ENCODE measurements around the gene CENPS. TPM values are rescaled to one million over a fixed set of nuclear protein-coding genes. Genes with fewer than 3 reads are reported as not detected.
"Not testable (repeated sequence)": the region's sequence is repeated elsewhere in the genome, so short reads cannot be mapped to it uniquely, and the experiment has no call there.

Gene CENPS
- total RNA-seq, 1 donor from 2014 or later = 17.6 TPM

DNA sequence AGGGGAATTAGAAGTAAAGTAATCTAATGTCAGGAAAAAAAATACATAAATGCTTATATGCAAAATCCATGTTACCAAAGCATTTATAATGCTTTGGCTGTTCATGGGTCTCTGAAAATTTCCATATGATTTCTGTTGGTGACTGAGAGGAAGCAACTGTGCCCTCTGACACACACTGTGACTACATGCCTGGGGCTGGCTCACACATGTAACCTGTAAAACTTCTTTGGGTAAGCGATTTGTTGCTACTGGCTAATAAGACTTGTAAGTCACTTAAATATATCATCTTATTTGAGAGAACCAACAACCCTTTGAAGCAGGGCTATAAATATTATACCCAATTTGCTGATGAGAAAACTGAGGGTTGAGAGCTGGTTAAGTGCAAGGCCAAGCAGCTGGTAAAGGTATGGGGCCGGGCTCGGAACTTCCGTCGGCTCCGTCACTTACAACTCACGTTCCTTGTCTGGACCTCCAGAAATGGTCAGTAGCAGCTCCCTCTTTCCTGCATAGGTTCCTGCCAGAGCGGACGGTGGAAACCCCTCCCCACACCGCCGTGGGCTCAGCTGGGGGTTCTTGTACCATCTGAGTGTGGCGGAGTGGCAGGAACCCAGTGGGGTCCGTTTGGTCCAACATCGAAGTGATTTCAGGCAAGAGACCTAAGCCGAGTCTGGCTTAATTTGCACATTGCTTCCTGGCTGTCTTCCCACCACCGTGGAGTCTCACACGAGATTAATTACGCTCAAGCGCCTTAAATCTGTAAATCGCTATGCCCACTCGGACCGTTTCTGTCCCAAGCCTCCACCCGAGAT is 41.4 kb downstream of the CENPS start:
- peak overlapping the region; percentile 69 for H3K4me3 ChIP-seq

DNA sequence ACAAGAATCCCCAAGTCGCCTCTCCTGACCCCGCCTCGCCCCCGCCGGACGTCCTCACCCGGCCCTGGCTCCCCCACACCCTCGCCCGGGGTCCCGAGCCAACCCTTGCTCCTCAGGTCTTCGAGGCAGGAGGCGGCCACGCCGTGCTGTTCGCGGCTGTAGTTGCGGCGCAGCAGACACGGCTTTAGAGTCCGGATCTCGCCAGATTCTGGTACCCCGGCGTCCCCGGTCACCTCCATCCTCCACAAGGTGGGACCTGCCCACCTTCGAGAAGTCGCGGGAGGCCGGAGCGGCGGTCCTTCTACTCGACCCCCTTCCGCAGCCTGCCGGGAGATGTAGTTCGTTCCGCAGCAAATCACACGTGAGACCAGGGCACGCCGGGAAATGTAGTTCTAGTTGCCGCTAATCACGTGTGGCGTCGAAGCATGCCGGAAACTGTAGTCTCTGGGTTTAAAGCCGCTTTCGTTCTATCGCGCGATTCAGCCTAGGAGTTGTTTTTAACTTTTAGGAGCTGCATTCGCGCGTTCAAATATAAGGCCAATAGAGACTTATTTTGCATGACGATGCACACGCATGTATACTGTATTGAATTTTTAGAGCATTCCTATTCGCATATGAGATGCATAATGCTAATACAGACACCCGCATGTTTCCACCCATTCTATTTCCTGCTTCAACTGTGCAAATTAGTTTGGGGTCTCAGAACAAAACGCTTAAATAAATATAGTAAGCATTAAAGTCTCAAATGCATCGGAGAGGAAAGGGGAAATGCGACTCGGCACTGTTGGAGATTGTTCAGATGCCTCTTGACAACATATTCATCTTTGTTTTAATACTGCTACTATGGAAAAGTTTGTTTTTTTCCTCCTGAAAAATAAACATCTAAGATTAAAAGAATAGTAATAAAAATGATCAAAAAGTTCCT is 42.2 kb downstream of the CENPS start, which contains the start of gene DFFA:
Gene DFFA (minus strand): TSS at position 310 of the 925 bp plus-strand sequence. CDS start 71 bp downstream, at position 239.
- H3K79me2 ChIP-seq (ENCODE audit: low read depth) = peaks cover 55% of the 10 kb centered on the region
- no peaks in the 10 kb centered on the region for H3K27me3 ChIP-seq
- peak within 1 kb of the TSS; percentile 100 for H2AFZ ChIP-seq (replicated peaks)
- peak; percentile 98 for DNase-seq (ENCODE audit: low spot score)
- H3K4me1 ChIP-seq = peaks cover 19% of the 10 kb centered on the region
- peak within 1 kb of the TSS; percentile 85 for H3K4me2 ChIP-seq
- no peaks in the 10 kb centered on the region for H3K9me3 ChIP-seq (ENCODE audit: low read depth)
- Mint-ChIP-seq H3K27ac (peak within 1 kb of the TSS; percentile 60), H3K36me3 (peaks cover 8% of the 10 kb centered on the region), H3K4me3 (peak within 1 kb of the TSS; percentile 96), H3K9me3 (no peaks in the 10 kb centered on the region), H3K27me3 (ENCODE audit: insufficient read depth, low read depth) (peaks cover 2% of the 10 kb centered on the region), H3K4me1 (peaks cover 34% of the 10 kb centered on the region)
- TF ChIP-seq, protein P1, sequence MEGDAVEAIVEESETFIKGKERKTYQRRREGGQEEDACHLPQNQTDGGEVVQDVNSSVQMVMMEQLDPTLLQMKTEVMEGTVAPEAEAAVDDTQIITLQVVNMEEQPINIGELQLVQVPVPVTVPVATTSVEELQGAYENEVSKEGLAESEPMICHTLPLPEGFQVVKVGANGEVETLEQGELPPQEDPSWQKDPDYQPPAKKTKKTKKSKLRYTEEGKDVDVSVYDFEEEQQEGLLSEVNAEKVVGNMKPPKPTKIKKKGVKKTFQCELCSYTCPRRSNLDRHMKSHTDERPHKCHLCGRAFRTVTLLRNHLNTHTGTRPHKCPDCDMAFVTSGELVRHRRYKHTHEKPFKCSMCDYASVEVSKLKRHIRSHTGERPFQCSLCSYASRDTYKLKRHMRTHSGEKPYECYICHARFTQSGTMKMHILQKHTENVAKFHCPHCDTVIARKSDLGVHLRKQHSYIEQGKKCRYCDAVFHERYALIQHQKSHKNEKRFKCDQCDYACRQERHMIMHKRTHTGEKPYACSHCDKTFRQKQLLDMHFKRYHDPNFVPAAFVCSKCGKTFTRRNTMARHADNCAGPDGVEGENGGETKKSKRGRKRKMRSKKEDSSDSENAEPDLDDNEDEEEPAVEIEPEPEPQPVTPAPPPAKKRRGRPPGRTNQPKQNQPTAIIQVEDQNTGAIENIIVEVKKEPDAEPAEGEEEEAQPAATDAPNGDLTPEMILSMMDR (IDR thresholded peaks at IDR 0.05) = peak; percentile 16
- TF ChIP-seq EZH2phosphoT487 (IDR thresholded peaks at IDR 0.05) (no peak), EZH2 (IDR thresholded peaks at IDR 0.05) (no peak)
- H3K27ac ChIP-seq = no peak within 1 kb of the TSS
- peak within 1 kb of the TSS; percentile 42 for H3K9ac ChIP-seq
- H3K36me3 ChIP-seq = no peaks in the 10 kb centered on the region
- H3K4me3 ChIP-seq = peak within 1 kb of the TSS; percentile 69
- peaks cover 14% of the 10 kb centered on the region for H3F3A ChIP-seq (ENCODE audit: low read depth)
- H4K20me1 ChIP-seq (ENCODE audit: low read depth) = peaks cover 23% of the 10 kb centered on the region

More for the DNA sequence above, 41.4 kb downstream of the CENPS start:
- peak overlapping the region; percentile 75 for H2AFZ ChIP-seq (replicated peaks)
- Mint-ChIP-seq H3K4me1 (peaks cover 32% of the 10 kb centered on the region), H3K27me3 (ENCODE audit: insufficient read depth, low read depth) (peaks cover 2% of the 10 kb centered on the region), H3K9me3 (no peaks in the 10 kb centered on the region), H3K4me3 (peak overlapping the region; percentile 96), H3K36me3 (peaks cover 10% of the 10 kb centered on the region), H3K27ac (peak overlapping the region; percentile 60)
- H3K9me3 ChIP-seq (ENCODE audit: low read depth) = no peaks in the 10 kb centered on the region
- H4K20me1 ChIP-seq (ENCODE audit: low read depth) = peaks cover 23% of the 10 kb centered on the region
- H3F3A ChIP-seq (ENCODE audit: low read depth) = peaks cover 14% of the 10 kb centered on the region
- no peaks in the 10 kb centered on the region for H3K27me3 ChIP-seq
- H3K9ac ChIP-seq = peak overlapping the region; percentile 42
- H3K36me3 ChIP-seq = no peaks in the 10 kb centered on the region
- H3K4me2 ChIP-seq = peak overlapping the region; percentile 85
- no peak for DNase-seq (ENCODE audit: low spot score)
- H3K79me2 ChIP-seq (ENCODE audit: low read depth) = peaks cover 46% of the 10 kb centered on the region
- no peak overlapping the region for H3K27ac ChIP-seq
- peaks cover 19% of the 10 kb centered on the region for H3K4me1 ChIP-seq
- TF ChIP-seq EZH2 (IDR thresholded peaks at IDR 0.05) (no peak), EZH2phosphoT487 (IDR thresholded peaks at IDR 0.05) (no peak)
- TF ChIP-seq, protein P1 (IDR thresholded peaks at IDR 0.05) = no peak

DNA sequence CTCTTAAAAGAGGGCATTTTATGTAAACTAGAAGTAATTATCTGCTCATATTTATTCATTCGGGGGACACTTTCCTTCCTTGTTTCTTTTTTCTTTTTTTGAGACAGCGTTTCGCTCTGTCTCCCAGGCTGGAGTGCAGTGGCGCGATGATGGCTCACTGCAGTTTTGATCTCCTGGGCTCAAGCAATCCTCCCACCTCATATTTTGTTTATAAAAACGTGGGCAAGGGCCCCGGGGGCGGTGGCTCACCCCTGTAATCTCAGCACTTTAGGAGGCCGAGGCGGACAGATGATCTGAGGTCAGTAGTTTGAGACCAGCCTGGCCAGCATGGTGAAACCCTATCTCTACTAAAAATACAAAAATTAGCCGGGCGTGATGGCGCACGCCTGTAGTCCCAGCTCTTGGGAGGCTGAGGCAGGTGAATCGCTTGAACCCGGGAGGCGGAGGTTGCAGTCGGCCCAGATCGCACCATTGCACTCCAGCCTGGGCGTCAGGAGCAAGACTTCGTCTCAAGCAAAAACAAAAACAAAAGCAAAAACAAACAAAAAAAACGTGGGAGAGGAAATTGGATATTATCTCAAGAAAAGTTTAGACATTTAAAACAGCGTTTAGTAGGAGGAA is 43.0 kb downstream of the CENPS start:
- Mint-ChIP-seq H3K36me3 (peaks cover 5% of the 10 kb centered on the region), H3K4me3 (peak overlapping the region; percentile 96), H3K27me3 (ENCODE audit: insufficient read depth, low read depth) (peaks cover 2% of the 10 kb centered on the region), H3K27ac (no peak overlapping the region), H3K4me1 (peaks cover 34% of the 10 kb centered on the region), H3K9me3 (no peaks in the 10 kb centered on the region)
- no peak for DNase-seq (ENCODE audit: low spot score)
- Histone ChIP-seq H3K36me3 (no peaks in the 10 kb centered on the region), H3K27me3 (no peaks in the 10 kb centered on the region), H3K27ac (no peak overlapping the region), H2AFZ (replicated peaks) (peak overlapping the region; percentile 100), H3K4me3 (no peak overlapping the region), H4K20me1 (ENCODE audit: low read depth) (peaks cover 23% of the 10 kb centered on the region), H3K4me1 (peaks cover 19% of the 10 kb centered on the region), H3F3A (ENCODE audit: low read depth) (peaks cover 14% of the 10 kb centered on the region), H3K4me2 (peak overlapping the region; percentile 85), H3K79me2 (ENCODE audit: low read depth) (peaks cover 62% of the 10 kb centered on the region), H3K9me3 (ENCODE audit: low read depth) (no peaks in the 10 kb centered on the region), H3K9ac (no peak overlapping the region)
- TF ChIP-seq EZH2 (IDR thresholded peaks at IDR 0.05) (no peak), EZH2phosphoT487 (IDR thresholded peaks at IDR 0.05) (no peak)
- TF ChIP-seq, protein P1 (IDR thresholded peaks at IDR 0.05) = no peak

DNA sequence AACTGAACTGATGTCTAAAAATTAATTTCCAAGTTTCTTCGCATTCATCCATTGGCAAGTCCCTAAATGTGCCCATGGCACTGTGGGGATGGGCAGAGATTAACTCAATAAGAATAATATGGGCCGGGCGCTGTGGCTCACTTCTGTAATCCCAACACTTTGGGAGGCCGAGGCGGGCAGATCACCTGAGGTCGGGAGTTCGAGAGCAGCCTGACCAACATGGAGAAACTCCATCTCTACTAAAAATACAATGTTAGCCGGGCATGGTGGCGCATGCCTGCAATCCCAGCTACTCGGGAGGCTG is 44.0 kb downstream of the CENPS start:
- Histone ChIP-seq H3K4me1 (peaks cover 19% of the 10 kb centered on the region), H3F3A (ENCODE audit: low read depth) (peaks cover 14% of the 10 kb centered on the region), H2AFZ (replicated peaks) (peak overlapping the region; percentile 77), H3K4me3 (peak overlapping the region; percentile 92), H3K79me2 (ENCODE audit: low read depth) (peaks cover 70% of the 10 kb centered on the region), H4K20me1 (ENCODE audit: low read depth) (peaks cover 25% of the 10 kb centered on the region), H3K4me2 (peak overlapping the region; percentile 84)
- not testable (repeated sequence) for H3K27me3 ChIP-seq; H3K27ac ChIP-seq; H3K9me3 ChIP-seq (ENCODE audit: low read depth); H3K9ac ChIP-seq; H3K9me3 Mint-ChIP-seq; H3K27me3 Mint-ChIP-seq (ENCODE audit: insufficient read depth, low read depth); H3K36me3 Mint-ChIP-seq; DNase-seq (ENCODE audit: low spot score); H3K36me3 ChIP-seq
- Mint-ChIP-seq H3K27ac (peak overlapping the region; percentile 86), H3K4me1 (peaks cover 34% of the 10 kb centered on the region), H3K4me3 (peak overlapping the region; percentile 95)

Measured in neural progenitor cell (in vitro differentiated cells).